Esophagus muscularis mucosa (tissue), 4 donors: Measurements from ENCODE around the gene SP110. TPM values are rescaled to one million over a fixed set of nuclear protein-coding genes. Genes with fewer than 3 reads are reported as not detected.
"Not testable (repeated sequence)": the region's sequence is repeated elsewhere in the genome, so short reads cannot be mapped to it uniquely, and the experiment has no call there.

Experiments
- DNase-seq: peaks from one replicate; pipeline ENCODE4 v3.0.0-alpha.2; 2017; ENCODE audit errors: extremely low spot score
- H3K27ac ChIP-seq, 4 donors: fragments of 200-600 bp; sonication (generic); replicated peaks in 1 of 4; 1 replicate in 3 of 4; 2 replicates in 1 of 4; pipeline ENCODE4 v1.5.1; 2016 to 2019; ENCODE audit warnings: mild to moderate bottlenecking in 1 of 4
- H3K27me3 ChIP-seq, 4 donors: fragments of 200-600 bp; sonication (generic); one replicate each; pipeline versions ENCODE4 v1.5.1 to v1.6.0; 2016 to 2019
- H3K36me3 ChIP-seq, 4 donors: fragments of 200-600 bp; sonication (generic); one replicate each; pipeline ENCODE4 v1.5.1; 2016 to 2019
- H3K4me1 ChIP-seq, 4 donors: fragments of 200-600 bp; sonication (generic); one replicate each; pipeline ENCODE4 v1.5.1; 2016 to 2019
- H3K4me3 ChIP-seq, 4 donors: fragments of 200-600 bp; sonication (generic); 1 replicate in 2 of 4; 2 replicates in 2 of 4; pipeline ENCODE4 v1.5.1; 2016 to 2019; ENCODE audit warnings: mild to moderate bottlenecking in 4 of 4, moderate library complexity in 1 of 4
- H3K9me3 ChIP-seq, 4 donors: fragments of 200-600 bp; sonication (generic); 1 replicate in 3 of 4; 2 replicates in 1 of 4; pipeline ENCODE4 v1.5.1; 2016 to 2019
- CTCF ChIP-seq, 3 experiments: fragments of 200-600 bp in 2 of 3; fragments of 450-650 bp in 1 of 3; sonication (generic) in 2 of 3; IDR thresholded peaks; one replicate each; pipeline ENCODE4 v1.5.1; 2017 to 2019; ENCODE audit warnings: antibody characterized with exemption in 3 of 3, mild to moderate bottlenecking in 2 of 3, moderate library complexity in 1 of 3
- EP300 ChIP-seq: sonication (generic); formaldehyde crosslinking; IDR thresholded peaks from one replicate; pipeline ENCODE4 v1.6.1; 2017; ENCODE audit warnings: antibody characterized with exemption
- POLR2A ChIP-seq: fragments of 450-650 bp; IDR thresholded peaks from one replicate; pipeline ENCODE4 v1.6.1; 2017; ENCODE audit warnings: antibody characterized with exemption, moderate library complexity, mild to moderate bottlenecking, low read depth
- POLR2AphosphoS5 ChIP-seq, 2 donors: sonication (generic); formaldehyde crosslinking; IDR thresholded peaks; one replicate each; pipeline ENCODE4 v1.6.1; 2017; ENCODE audit warnings: antibody characterized with exemption in 2 of 2
- WGBS: methylation state at CpG from one replicate; pipeline ENCODE4 v1.1.5; 2018; 5-methylcytosine and 5-hydroxymethylcytosine counted together
- intact Hi-C: fragments of 100-400 bp; cut with DNase I; formaldehyde crosslinking; loops from one replicate; pipeline ENCODE4 v1.15.1; 2023
- total RNA-seq, 4 donors: library from RNA; depleted of rRNA; stranded (reverse); fragments of >200 nt; gene quantifications; one replicate each; pipeline versions ENCODE4 v1.1.0 to v1.2.1, GENCODE V29; 2016

SP110 gene
- total RNA-seq, 4 donors from 2014 or later, result 14.5 to 24.9 (median 18.8) TPM

- intact Hi-C loops, result loop anchor here (10.0 kb wide), 1 partner anchor 189 kb away; the partner anchor contains the start of gene SP100
- H3K4me3 ChIP-seq, result peak overlapping the region in 1 of 4 donors; percentile 33
- TF ChIP-seq EP300 (no peak), CTCF (IDR thresholded peaks at IDR 0.05) (no peak), POLR2AphosphoS5 (IDR thresholded peaks at IDR 0.05) (no peak), POLR2A (no peak)
- H3K27me3 ChIP-seq, result no peaks in the 10 kb centered on the region
- no peaks in the 10 kb centered on the region for H3K36me3 ChIP-seq
- no peaks in the 10 kb centered on the region for H3K4me1 ChIP-seq
- WGBS, result 85% methylated on average over 4 of the region's 4 CpGs
- peaks cover 0 to 11% (median 0%) of the 10 kb centered on the region in 4 donors for H3K9me3 ChIP-seq
- DNase-seq, result no peak
- H3K27ac ChIP-seq, result no peak overlapping the region
Observed at GRCh38 chr2:230226051-230226551, 6.3 kb upstream of the SP110 start.

- 63% methylated on average over 5 of the region's 8 CpGs for WGBS
- no peaks in the 10 kb centered on the region for H3K36me3 ChIP-seq
- no peaks in the 10 kb centered on the region for H3K27me3 ChIP-seq
- peaks cover 3 to 5% (median 4%) of the 10 kb centered on the region in 4 donors for H3K4me1 ChIP-seq
- intact Hi-C loops, result loop anchor here (10.0 kb wide), 1 partner anchor 189 kb away; the partner anchor contains the start of gene SP100
- H3K4me3 ChIP-seq, result peak within 1 kb of the TSS in 1 of 4 donors; percentile 33
- H3K9me3 ChIP-seq, result peaks cover 0 to 7% (median 0%) of the 10 kb centered on the region in 4 donors
- TF ChIP-seq POLR2AphosphoS5 (IDR thresholded peaks at IDR 0.05), result peak in 1 of 2 donors; percentile 25
- no peak for TF ChIP-seq POLR2A
- DNase-seq, result no peak
- H3K27ac ChIP-seq, result no peak within 1 kb of the TSS
Observed at GRCh38 chr2:230225486-230225885, 5.7 kb upstream of the SP110 start, which contains the start of gene SP140. Gene SP140, plus strand, starts transcription at chr2:230225736. Its CDS starts 109 bp downstream, at chr2:230225845.

- Histone ChIP-seq H3K4me3 (no peak overlapping the region), H3K36me3 (no peaks in the 10 kb centered on the region), H3K27ac (no peak overlapping the region), H3K9me3 (no peaks in the 10 kb centered on the region), H3K27me3 (no peaks in the 10 kb centered on the region), H3K4me1 (peaks cover 7 to 9% (median 8%) of the 10 kb centered on the region in 4 donors)
- DNase-seq, result no peak
- TF ChIP-seq CTCF (IDR thresholded peaks at IDR 0.05) (no peak), POLR2A (no peak), POLR2AphosphoS5 (IDR thresholded peaks at IDR 0.05) (no peak), EP300 (no peak)
- intact Hi-C loops, result loop anchor here (10.0 kb wide), 1 partner anchor 190 kb away; the partner anchor contains the start of gene SP100
Observed at GRCh38 chr2:230224458-230224857, 4.7 kb upstream of the SP110 start.

- H3K27ac ChIP-seq, H3K4me3 ChIP-seq, H3K27me3 ChIP-seq, DNase-seq, H3K36me3 ChIP-seq, H3K9me3 ChIP-seq: not testable (repeated sequence)
- H3K4me1 ChIP-seq, result peaks cover 7 to 23% (median 21%) of the 10 kb centered on the region in 4 donors
- WGBS, result 86% methylated on average over 4 of the region's 4 CpGs
- intact Hi-C loops, result loop anchor here (10.0 kb wide), 1 partner anchor 192 kb away; the partner anchor contains the start of gene SP100
Observed at GRCh38 chr2:230222829-230223228, 3.0 kb upstream of the SP110 start.

GRCh38 chr2:230221493-230221892, 1.7 kb upstream of the SP110 start:
- no peaks in the 10 kb centered on the region for H3K9me3 ChIP-seq
- H3K36me3 ChIP-seq, result peaks cover 0 to 5% (median 3%) of the 10 kb centered on the region in 4 donors
- no peak overlapping the region for H3K27ac ChIP-seq
- no peak for DNase-seq
- peaks cover 7 to 27% (median 23%) of the 10 kb centered on the region in 4 donors for H3K4me1 ChIP-seq
- intact Hi-C loops, result loop anchor here (10.0 kb wide), 1 partner anchor 193 kb away; the partner anchor contains the start of gene SP100
- H3K4me3 ChIP-seq, result no peak overlapping the region
- no peaks in the 10 kb centered on the region for H3K27me3 ChIP-seq
- WGBS, result 98% methylated on average over 4 of the region's 4 CpGs
- TF ChIP-seq CTCF (IDR thresholded peaks at IDR 0.05) (no peak), POLR2A (no peak), POLR2AphosphoS5 (IDR thresholded peaks at IDR 0.05) (no peak), EP300 (no peak)
